A549 (cell line): Measurements from ENCODE around the gene ADAM12.

Experiments
- CBX8 ChIP-seq: fragments of 200-600 bp; sonication (generic); IDR thresholded peaks from 2 replicates; pipeline ENCODE4 v1.6.1; 2016
- CHD2 ChIP-seq: fragments of 150-350 bp; IDR thresholded peaks from 2 replicates; pipeline ENCODE4 v1.6.1; 2014; ENCODE audit warnings: low read length; ENCODE audit not compliant: partially characterized antibody
- EP300 ChIP-seq, 2 experiments: fragments of >200 bp; sonication (Bioruptor Twin); formaldehyde crosslinking; IDR thresholded peaks; 2 replicates in 1 of 2; 3 replicates in 1 of 2; pipeline ENCODE4 v1.6.1; 2016 to 2017
- ESRRA ChIP-seq: fragments of 150-350 bp; IDR thresholded peaks from 2 replicates; pipeline ENCODE4 v1.6.1; 2014; ENCODE audit warnings: mild to moderate bottlenecking, low read length, borderline replicate concordance
- HOXB5 ChIP-seq: fragments of 250-450 bp; sonication (Bioruptor Pico); IDR thresholded peaks from 2 replicates; pipeline ENCODE4 v1.5.0; 2020; ENCODE audit warnings: mild to moderate bottlenecking, moderate library complexity
- JUN ChIP-seq, 2 experiments: fragments of >200 bp; sonication (Bioruptor Twin); formaldehyde crosslinking; IDR thresholded peaks; 2 replicates in 1 of 2; 3 replicates in 1 of 2; pipeline ENCODE4 v1.6.1; 2016 to 2017
- KDM5A ChIP-seq: fragments of 200-600 bp; sonication (generic); IDR thresholded peaks from 2 replicates; pipeline ENCODE4 v1.6.1; 2016; ENCODE audit warnings: antibody characterized with exemption, mild to moderate bottlenecking
- NR3C1 ChIP-seq: fragments of >200 bp; sonication (Bioruptor Twin); formaldehyde crosslinking; IDR thresholded peaks from 3 replicates; pipeline ENCODE4 v1.6.1; 2017
- POLR2A ChIP-seq: IDR thresholded peaks from 2 replicates; pipeline ENCODE4 v1.6.1; 2012; ENCODE audit warnings: mild to moderate bottlenecking, low read length
- RCOR1 ChIP-seq: fragments of 150-350 bp; IDR thresholded peaks from 2 replicates; pipeline ENCODE4 v1.6.1; 2014; ENCODE audit warnings: antibody characterized with exemption, low read length, low read depth
- TF ChIP-seq, protein P1 (sequence below): fragments of 200-600 bp; sonication (generic); IDR thresholded peaks from 2 replicates; pipeline ENCODE4 v1.6.1; 2016; ENCODE audit warnings: antibody characterized with exemption, mild to moderate bottlenecking, moderate library complexity
- TF ChIP-seq, protein P2 (sequence below): fragments of >200 bp; sonication (Bioruptor Twin); formaldehyde crosslinking; IDR thresholded peaks from 3 replicates; pipeline ENCODE4 v1.5.1; 2016

- TF ChIP-seq ESRRA = no peak
- TF ChIP-seq, protein P1, sequence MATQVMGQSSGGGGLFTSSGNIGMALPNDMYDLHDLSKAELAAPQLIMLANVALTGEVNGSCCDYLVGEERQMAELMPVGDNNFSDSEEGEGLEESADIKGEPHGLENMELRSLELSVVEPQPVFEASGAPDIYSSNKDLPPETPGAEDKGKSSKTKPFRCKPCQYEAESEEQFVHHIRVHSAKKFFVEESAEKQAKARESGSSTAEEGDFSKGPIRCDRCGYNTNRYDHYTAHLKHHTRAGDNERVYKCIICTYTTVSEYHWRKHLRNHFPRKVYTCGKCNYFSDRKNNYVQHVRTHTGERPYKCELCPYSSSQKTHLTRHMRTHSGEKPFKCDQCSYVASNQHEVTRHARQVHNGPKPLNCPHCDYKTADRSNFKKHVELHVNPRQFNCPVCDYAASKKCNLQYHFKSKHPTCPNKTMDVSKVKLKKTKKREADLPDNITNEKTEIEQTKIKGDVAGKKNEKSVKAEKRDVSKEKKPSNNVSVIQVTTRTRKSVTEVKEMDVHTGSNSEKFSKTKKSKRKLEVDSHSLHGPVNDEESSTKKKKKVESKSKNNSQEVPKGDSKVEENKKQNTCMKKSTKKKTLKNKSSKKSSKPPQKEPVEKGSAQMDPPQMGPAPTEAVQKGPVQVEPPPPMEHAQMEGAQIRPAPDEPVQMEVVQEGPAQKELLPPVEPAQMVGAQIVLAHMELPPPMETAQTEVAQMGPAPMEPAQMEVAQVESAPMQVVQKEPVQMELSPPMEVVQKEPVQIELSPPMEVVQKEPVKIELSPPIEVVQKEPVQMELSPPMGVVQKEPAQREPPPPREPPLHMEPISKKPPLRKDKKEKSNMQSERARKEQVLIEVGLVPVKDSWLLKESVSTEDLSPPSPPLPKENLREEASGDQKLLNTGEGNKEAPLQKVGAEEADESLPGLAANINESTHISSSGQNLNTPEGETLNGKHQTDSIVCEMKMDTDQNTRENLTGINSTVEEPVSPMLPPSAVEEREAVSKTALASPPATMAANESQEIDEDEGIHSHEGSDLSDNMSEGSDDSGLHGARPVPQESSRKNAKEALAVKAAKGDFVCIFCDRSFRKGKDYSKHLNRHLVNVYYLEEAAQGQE = no peak
- TF ChIP-seq HOXB5 (CRISPR knock-in tag) = no peak
- TF ChIP-seq, protein P2, sequence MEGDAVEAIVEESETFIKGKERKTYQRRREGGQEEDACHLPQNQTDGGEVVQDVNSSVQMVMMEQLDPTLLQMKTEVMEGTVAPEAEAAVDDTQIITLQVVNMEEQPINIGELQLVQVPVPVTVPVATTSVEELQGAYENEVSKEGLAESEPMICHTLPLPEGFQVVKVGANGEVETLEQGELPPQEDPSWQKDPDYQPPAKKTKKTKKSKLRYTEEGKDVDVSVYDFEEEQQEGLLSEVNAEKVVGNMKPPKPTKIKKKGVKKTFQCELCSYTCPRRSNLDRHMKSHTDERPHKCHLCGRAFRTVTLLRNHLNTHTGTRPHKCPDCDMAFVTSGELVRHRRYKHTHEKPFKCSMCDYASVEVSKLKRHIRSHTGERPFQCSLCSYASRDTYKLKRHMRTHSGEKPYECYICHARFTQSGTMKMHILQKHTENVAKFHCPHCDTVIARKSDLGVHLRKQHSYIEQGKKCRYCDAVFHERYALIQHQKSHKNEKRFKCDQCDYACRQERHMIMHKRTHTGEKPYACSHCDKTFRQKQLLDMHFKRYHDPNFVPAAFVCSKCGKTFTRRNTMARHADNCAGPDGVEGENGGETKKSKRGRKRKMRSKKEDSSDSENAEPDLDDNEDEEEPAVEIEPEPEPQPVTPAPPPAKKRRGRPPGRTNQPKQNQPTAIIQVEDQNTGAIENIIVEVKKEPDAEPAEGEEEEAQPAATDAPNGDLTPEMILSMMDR = no peak
- no peak for TF ChIP-seq POLR2A
- no peak for TF ChIP-seq JUN (IDR thresholded peaks at IDR 0.05)
- no peak for TF ChIP-seq RCOR1
- TF ChIP-seq EP300 (IDR thresholded peaks at IDR 0.05) = no peak
- no peak for TF ChIP-seq NR3C1
- TF ChIP-seq CHD2 = no peak
- no peak for TF ChIP-seq CBX8
- no peak for TF ChIP-seq KDM5A
Measured at GRCh38 chr10:126068322-126068721, 320.0 kb downstream of the ADAM12 start.
